ENCODE data around the gene POU2AF3.
"Not testable (repeated sequence)": the region's sequence is repeated elsewhere in the genome, so short reads cannot be mapped to it uniquely, and the experiment has no call there.

Gene POU2AF3

DNA sequence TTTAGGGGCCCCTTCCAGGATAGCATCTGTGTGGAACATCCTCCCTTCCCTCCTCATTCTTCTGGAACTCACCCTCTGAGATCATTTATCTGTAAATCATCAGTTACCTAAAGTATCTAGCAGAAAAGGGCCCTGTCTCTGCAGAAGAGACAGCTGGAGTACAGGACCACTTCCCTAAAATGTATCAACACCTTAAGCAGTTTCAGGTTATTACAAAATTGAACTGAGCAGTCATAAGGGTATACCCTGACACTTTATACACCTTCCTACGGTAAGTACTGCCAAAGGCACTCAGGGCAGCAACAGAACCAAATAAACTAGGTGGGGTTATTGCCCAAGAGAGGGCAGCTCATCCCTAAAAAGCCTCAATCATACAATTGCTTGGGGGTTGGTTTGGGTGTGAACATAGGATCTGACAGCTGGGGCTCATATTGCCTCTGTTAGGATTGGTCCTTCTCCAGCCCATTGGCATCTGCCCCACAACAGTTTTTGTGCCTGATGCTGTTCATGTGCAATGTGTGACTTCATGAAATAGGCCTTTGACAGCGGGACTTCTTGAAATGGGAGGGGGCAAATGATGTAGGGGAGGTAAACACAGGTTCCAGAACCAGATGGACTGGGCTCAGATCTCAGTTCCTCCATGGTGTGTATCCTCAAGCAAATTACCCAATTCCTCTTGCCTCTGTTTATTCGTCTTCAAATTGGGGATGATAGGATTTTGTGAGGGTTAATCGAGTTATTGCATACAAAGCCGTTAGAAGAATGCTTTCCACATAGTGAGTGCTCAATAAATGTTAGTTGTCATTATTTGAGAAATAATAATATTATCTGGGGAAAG, 2.9 kb downstream of the POU2AF3 start:
- DNase-seq = no peak

DNA sequence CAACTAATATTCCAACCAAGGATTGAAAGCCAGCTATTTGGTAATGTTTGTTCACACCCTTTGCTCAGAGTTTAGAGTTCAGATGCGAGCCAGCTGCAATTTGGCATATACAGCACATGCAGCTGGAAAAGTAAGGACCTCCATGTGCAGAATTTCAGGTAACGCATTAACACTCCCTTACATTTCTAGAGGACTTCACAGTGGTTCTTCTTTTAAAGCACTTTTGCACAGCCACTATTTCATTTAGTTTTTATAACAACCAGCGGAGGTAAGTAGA, 3.4 kb downstream of the POU2AF3 start:
- no peak for DNase-seq

DNA sequence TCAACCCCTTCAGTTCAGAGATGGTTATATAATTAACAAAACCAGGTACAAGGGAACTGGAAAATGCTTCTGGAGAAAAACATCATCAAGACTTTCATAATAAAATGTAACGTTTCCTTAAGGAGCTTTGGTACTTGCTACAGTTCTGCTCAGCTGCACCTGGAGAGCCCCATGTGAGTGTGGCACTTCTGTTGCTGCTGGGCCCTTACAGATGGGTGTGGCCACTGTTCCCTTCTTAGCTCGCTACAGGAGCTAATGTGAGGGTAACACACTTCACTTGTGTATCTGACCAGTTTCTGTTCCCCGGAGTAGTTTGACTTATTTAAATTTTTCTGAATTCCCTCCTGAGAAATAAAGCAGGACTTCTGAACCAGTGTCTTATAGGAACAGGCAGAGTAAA, 4.0 kb downstream of the POU2AF3 start:
- no peak for DNase-seq

DNA sequence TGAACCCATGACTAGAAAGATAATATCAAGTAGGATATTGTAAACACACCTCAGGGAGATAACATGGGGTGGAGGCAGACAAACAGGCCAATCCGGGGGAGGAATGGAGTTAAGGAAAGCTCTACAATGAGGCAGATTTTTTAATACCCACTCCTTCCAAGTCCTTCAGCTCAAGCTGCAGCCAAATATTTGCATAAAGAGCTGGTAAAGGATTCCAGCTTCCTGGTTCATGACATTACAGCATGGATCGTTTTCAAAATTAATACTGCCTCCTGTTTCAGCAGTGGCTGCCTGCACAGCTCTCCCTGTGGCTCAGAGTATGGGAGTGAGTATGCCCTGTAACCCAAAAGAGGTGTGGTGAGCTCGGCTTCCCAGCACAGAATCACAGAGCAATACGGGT, 5.1 kb downstream of the POU2AF3 start:
- DNase-seq = no peak

DNA sequence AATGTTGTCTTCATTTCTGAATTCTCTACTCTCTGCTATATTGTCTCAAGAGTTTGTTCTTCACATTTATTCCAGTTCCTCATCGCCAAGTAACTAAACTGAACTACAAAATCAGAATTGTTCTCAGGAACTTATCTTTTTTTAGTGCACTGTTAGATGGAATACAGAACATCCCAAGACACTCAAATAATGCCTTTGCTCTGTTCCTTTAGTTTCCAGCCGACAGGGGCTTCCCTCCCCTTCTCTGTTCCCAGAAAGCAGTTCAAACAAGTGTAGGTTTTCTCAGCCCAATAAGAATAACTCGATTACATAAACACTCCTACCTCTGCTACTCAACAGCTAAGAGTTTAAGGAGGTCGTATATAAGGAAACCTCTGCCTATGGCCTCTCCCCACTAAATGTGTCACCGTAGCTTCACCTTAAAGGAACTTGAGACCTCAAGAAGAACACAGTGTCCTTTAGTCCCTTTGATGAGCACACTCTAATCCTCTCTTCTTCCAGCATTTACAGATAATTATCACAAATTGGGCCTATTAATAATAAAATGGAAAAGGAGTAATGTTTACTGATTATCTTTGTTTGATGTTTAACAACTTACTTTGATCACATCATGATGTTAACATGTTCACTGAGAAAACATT, 6.9 kb downstream of the POU2AF3 start:
- DNase-seq = no peak

DNA sequence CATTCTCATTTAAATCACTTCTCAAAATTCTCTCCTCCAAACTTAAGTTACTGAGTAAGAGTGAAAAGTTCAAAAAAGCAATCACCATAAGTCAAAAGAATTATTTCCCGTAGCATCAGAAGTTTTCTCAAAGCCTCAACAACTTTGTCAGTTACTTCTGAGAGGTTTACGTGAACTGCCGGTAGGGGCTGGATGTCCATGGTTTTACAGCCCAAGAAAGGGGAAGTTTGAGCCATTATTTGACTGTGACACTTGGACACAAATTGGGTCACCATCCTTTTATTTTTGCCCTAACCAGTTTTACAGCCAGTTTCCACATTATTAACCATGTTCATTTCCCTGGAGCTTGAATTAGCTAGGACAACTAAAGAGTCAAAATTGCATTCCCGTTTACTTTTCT, 7.5 kb downstream of the POU2AF3 start:
- no peak for DNase-seq

DNA sequence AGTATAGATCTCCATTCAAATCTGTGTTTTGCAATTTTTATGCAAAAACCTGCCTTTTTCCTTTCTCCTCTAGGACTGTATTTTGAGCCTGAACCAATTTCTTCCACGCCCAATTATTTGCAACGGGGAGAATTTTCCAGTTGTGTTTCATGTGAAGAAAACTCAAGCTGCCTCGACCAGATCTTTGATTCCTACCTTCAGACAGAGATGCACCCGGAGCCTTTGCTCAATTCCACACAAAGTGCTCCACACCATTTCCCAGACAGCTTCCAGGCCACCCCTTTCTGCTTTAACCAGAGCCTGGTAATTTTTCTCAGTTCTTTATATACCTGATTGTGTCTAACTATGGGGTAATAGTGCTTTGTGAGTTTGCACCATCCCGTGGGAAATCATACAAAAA, 8.0 kb downstream of the POU2AF3 start:
- no peak for DNase-seq

DNA sequence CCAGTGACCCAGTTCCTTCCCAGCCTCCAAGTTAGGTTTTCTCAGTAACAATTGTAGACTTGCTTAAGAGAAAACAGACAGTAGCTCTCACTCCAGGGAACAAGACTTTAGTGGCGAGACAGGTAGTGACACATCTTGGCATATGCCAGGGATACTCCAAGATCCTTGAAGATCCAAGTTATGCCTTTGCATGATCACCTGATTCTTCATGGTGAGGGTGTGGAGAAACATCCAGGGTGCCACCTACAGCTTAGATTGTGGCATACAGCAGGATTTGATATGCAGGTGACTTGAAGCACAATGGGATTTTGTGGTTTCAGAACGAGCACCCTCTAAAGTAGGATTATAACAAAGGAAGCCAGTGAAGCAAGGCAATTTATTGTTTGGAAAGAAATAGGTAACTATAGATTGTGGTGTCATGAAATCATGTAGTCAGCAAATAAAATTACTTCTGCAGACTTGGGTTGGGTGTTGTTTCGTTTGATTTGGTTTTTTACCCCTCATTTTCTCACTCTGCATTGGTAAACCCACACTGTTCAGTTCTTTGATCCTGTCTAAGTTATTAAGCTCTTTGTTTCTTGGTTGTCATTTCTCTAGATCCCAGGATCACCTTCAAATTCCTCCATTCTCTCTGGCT, 9.2 kb downstream of the POU2AF3 start:
- no peak for DNase-seq

DNA sequence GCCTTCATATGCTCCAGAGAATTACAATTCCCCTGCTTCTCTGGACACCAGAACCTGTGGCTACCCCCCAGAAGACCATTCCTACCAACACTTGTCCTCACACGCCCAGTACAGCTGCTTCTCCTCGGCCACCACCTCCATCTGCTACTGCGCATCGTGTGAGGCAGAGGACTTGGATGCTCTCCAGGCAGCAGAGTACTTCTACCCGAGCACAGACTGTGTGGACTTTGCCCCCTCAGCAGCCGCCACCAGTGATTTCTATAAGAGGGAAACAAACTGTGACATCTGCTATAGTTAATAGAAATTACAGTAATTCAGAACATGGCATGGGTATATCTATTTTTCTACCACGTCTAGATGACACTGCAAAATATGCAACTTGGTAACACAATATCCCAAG, 9.8 kb downstream of the POU2AF3 start:
- DNase-seq = no peak

DNA sequence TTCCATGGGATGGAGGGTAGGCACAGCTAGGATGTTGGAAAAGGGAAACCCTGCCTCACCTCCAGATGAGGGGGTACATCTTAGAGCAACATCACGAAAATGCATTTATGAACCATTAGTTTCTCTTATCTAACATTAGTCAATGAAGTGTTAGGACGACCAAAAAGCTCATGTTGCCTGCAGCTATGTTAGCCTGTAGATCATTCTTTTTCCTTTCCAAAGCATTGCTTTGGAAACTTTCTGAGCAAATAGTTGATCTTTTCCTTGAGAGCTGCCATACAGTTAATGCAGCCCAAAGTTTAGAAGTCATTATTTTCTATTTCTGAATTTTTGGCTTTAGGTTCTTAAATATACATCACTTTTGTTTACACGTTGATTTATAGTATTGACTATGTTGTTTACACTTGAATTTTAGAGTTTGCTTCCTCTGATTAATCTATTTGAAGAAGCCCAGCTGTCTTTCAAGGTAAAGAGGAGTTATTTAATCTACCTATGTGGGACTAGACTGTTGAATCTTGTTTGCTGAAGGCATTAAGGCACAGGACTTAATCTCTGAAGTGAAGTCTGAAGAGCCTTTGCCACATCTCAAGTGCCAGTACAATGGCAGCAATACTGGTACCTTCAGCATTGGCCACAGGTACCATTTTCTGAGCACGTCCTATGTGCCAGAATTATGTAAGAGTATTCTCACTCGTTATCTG, 11.0 kb downstream of the POU2AF3 start:
- no peak for DNase-seq

DNA sequence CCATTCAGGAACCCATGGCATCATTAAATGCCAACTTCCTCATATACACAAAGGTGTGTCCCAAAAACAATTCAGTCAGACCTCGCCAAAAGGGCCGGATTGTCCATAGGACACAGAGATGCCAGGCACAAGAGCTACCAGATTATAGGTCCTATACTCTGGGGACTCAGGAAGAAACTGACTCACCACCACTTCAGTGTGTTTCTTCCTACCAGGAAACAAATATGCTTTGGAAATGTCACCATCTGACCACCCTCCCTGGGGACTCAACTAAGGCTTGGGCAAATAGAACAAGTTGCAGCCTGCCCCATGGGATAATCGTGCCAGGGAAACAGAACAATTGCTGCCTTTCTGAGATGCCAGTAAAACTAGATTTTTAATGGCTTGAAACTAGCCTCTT, 11.7 kb downstream of the POU2AF3 start:
- DNase-seq = no peak

DNA sequence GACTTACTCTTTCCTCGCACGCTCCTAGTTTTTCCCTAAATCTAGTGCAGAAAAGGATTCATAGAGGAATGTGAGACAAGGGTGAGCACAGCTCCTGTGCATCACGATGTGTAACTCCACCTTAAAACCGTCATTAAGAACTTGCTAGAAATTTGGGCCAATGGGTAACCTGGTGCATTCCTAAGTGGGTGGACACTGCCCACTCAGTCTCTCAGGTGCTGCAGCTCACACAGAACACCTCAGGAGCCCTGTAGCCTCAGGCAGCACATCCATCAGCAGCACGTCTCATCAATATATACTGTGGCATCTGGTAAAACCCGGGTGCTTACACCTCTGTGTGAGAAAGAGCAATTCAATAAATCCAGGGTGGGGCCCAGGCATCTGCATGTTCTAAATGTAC, 12.4 kb downstream of the POU2AF3 start:
- DNase-seq = no peak

DNA sequence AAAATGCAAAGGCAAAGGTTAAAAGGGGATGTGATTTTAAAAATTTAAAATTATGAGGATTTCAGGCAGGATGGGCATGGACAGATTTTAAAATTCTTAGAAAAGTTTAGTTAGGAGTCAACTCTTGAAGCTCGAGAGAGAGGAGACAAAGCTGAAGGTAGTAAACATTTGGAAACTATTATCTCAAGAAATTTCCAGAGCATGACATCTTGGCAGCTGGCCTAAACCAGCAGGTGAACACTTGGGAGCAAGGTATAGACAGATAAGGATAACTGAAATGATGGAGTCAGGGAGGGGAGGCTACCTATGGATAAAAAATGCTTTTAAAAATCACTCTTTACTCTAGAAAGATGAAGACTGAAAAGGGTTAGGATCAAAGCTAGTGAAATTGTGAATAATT, 13.7 kb downstream of the POU2AF3 start:
- no peak for DNase-seq

DNA sequence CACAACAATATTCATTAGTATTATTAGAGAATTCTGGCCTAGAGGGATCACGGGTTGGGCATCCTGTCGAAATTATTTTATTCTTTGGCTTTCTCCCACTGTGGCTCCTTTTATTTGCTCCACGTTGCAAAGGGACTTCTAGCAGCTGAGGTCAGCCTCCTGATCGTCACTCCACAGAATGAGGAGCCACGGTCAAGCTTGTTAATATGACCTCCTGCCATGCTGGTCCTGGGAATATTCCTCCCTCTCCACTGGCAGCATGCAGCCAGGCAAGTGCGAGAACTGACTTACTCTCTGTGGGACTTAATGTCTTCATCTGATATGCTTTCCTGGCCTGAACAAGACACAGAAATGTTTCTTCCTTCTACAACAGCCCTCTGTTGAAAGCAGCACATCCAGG, 20.9 kb downstream of the POU2AF3 start:
- no peak for DNase-seq

DNA sequence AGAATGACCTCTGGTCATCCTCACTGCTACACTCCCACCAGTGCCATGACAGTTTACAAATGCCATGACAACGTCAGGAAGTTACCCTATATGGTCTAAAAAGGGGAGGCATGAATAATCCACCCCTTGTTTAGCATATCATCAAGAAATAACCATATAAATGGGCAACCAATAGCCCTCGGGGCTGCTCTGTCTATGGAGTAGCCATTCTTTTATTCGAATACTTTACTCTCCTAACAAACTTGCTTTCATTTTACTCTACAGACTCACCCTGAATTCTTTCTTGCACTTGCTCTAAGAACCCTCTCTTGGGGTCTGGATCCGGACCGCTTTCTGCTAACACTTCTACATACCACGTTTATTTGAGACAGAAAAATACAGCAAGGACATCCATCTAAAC, 21.9 kb downstream of the POU2AF3 start:
- not testable (repeated sequence) for DNase-seq

DNA sequence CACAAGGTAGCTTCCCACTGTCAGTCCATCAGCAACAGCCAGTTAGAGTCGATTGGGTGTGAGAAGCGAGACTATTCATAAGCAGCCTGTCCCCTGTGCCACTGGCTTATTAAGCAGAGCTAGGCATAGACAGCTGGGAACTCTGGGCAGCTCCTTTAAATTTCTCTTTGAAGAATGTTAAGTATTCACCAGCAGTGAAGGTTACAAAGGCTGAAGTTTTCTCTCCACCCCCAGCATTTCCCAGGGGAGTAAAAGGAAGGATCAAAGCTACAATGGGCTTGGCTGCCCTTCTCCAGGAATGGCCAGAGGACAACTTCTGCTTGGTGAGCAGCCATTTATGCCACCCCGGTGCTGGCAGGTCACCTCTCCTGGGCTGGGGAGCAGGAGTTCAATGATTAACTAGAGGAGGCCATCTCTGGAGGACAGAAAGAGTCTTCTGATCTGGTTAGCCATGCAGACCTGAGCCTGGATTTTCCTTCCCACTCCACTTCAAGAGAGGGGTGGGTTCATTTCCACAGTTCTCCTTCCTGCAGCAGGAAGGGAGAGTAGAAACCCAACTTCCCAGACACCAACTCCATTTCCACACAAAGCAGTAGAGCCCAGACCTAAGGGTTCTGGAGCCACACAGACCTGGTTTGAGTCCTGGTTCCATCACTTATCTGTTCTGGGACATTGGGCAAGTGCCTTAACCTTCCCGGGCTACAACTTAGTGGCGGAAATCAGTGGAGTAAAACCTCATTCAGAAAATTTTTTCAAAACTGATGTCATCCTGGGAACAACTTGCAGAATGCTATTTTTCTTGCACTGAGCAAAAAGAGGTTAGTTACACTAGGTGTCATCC, 22.6 kb downstream of the POU2AF3 start:
- DNase-seq = no peak

DNA sequence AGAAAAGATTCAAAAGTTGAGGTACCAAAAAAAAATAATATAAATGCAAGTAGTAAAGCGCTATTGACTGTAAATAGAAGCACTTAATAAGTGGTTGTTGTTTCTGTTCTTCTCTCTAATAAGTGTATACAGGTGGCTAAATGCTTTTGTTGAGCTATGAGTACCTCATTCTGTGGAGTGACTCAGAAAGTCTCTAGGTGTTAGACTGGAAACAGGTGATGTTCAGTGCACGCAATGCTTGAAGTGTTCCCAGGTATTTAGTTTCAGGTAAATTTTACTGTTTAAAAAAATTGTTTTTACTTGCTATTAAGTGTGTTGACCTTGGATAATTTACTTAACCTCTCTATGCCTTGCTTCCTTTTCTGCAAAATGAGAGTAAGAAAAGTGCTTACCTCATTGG, 24.2 kb downstream of the POU2AF3 start:
- no peak for DNase-seq

DNA sequence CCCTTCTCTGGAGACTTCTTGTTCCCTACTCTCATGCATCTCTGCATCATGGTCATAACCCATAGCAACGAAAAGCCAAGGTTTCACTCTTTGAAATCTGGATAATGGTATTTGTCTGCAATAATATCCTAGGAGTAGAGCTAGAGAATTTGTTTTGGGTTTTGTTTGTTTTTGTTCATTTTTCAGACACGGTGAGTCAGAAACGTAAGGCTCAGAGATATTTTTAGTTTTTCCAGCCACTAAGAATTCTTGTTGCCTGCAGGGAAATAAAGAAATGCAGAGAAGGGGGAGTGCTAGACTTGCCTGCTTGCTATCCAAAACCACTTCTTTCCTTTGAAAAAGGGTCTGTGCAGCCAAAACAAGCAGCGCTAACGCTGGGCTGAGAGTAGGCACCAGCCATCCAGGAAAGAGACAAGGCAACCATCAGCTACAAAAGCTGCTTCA, 26.0 kb downstream of the POU2AF3 start:
- DNase-seq = no peak

DNA sequence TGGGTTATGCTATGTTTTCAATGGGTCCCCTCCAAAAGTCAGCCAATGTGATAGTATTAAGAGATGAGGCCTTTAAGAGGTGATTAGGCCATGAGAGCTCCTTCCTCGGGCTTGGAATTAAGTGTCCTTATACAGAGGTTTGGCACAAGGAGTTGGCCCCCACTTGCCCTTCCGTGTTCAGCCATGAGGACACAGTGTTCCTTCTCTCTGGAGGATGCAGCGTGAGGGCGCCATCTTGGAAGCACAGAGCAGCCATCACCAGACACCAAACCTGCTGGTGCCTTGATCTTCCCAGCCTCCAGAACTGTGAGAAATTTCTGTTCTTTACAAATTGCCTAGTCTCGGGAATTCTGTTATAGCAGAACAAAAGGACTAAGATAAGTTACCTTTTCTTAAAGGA, 26.9 kb downstream of the POU2AF3 start:
- DNase-seq = no peak

DNA sequence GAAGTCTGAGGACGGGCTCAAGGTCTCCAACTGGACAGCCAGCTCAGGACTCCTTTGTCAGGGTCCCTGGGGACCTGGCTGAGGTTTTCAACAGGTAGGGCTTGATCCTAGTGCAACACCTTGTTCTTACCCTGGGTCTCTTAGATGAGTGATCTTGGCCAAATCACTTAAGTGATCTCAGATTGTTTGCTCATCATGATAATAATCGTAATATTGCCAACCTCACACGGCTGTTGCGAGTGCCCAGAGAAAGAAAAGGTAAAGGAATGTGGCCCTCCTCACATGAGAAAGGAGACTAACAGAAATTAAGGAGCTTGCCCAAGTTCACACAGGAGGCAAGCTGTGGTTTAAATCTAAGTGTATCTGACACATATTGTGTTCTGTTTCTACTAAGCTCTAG, 28.5 kb downstream of the POU2AF3 start:
- DNase-seq = no peak

DNA sequence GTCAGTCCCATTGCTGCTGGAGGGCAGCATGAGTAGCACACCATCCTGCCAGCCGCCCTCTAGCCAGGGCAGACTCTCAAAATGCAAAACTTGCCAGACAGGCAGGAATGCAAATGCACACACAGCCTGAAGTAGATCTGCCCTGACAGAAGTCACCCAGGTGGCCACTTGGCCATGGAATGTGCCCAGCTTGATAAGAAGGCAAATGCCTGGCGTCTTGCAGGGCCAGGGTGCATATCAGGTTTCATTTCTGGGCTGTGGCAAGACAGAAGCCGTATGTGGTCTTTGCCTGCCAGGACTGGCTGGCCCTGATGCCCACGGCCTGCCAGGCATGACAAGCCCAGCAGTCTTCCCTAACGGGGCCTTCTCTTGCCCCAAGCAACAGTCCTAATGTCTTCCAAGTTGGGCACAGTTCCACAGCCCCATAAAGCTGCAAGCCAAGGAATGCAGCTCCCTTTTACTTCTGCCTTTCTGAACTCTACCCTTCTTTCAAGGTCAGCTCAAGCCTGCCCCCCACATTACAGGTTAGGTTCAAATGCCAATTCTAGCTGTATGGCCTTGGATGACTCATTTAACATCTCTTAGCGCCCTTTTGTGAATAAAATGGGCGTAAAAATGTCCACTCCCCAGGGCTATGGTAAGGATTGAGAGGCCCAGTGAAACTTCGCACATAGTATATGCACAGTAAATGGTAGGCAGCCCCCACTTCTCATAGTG, 29.7 kb downstream of the POU2AF3 start:
- no peak for DNase-seq
